K562 (cell line): ENCODE results near the gene MAP7D1. TPM values are rescaled to one million over a fixed set of nuclear protein-coding genes. Genes with fewer than 3 reads are reported as not detected.

Experiments used
- ATAC-seq: fragments of 200-7000 bp; cut with Tn5 transposase; 3 replicates; pipeline ENCODE4 v1.9.1; 2020; ENCODE audit warnings: moderate library complexity
- BruUV-seq: library from RNA; stranded (reverse); fragments of 400-500 nt; replicated peaks from 2 replicates; lab custom pipeline; 2021; lab: Mats Ljungman, UMichigan
- CTCF ChIA-PET: fragments of 300-600 bp; formaldehyde crosslinking; extraction: SDS; loops from one replicate; lab custom pipeline; 2021; ENCODE audit warnings: low intra/inter-chr PET ratio; lab: Yijun Ruan, JAX
- POLR2A ChIA-PET: fragments of 300-600, 350-650 bp; sonication (Branson Sonifier 250); formaldehyde crosslinking; extraction: SDS; loops from one replicate; lab custom pipeline; 2021; ENCODE audit warnings: antibody characterized with exemption, inconsistent platforms; lab: Yijun Ruan, JAX
- DNase-seq, 4 experiments: peaks; one replicate each; pipeline versions ENCODE4 v3.0.0 to v3.0.0-alpha.2; 2011 to 2018; ENCODE audit warnings: low spot score in 3 of 4, mixed read lengths in 3 of 4; ENCODE audit errors: extremely low read depth in 1 of 4
- FAIRE-seq: peaks from 2 replicates; lab custom pipeline; 2011; peaks lifted over from hg19 to GRCh38; lab: Jason Lieb, UNC
- H2AFZ ChIP-seq: 2 replicates; pipeline ENCODE4 v1.6.0; 2011; ENCODE audit warnings: low read depth, low read length, control low read depth, inconsistent platforms
- H3K27ac ChIP-seq: fragments of 200-600 bp; 3 replicates; pipeline ENCODE4 v1.8.0; 2011; ENCODE audit warnings: low read depth, mild to moderate bottlenecking, control low read depth, inconsistent platforms, low read length, moderate library complexity, mixed read lengths; ENCODE audit errors: extremely low read depth
- H3K27me3 ChIP-seq, 2 experiments: fragments of 300-600 bp in 1 of 2; 2 replicates in 1 of 2; 3 replicates in 1 of 2; pipeline versions ENCODE4 v1.6.0 to v1.8.0; 2011; ENCODE audit warnings: inconsistent platforms in 2 of 2, low read length in 2 of 2, mild to moderate bottlenecking in 1 of 2, mixed read lengths in 1 of 2, moderate library complexity in 1 of 2; ENCODE audit not compliant: control insufficient read depth in 2 of 2, insufficient read depth in 2 of 2
- H3K36me3 ChIP-seq: fragments of 300-600 bp; 3 replicates; pipeline ENCODE4 v1.8.0; 2011; ENCODE audit warnings: mild to moderate bottlenecking, low read length, inconsistent platforms; ENCODE audit not compliant: control insufficient read depth, insufficient read depth
- H3K4me1 ChIP-seq, 2 experiments: fragments of 200-600 bp in 1 of 2; replicated peaks in 1 of 2; 2 replicates in 1 of 2; 3 replicates in 1 of 2; pipeline versions ENCODE4 v1.5.1 to v1.8.0; 2011; ENCODE audit warnings: inconsistent platforms in 2 of 2, low read length in 2 of 2, mild to moderate bottlenecking in 1 of 2, mixed read lengths in 1 of 2, moderate library complexity in 1 of 2; ENCODE audit not compliant: control insufficient read depth in 2 of 2, insufficient read depth in 2 of 2
- H3K4me2 ChIP-seq: 2 replicates; pipeline ENCODE4 v1.6.1; 2011; ENCODE audit warnings: low read length, control low read depth, inconsistent platforms, mixed read lengths; ENCODE audit not compliant: insufficient read depth
- H3K4me3 ChIP-seq: fragments of 200-600 bp; sonication (generic), shearing (Covaris generic); 2 replicates; pipeline ENCODE4 v1.5.1; 2016; ENCODE audit warnings: control low read depth, inconsistent platforms
- H3K79me2 ChIP-seq: fragments of 200-600 bp; 3 replicates; pipeline ENCODE4 v1.8.0; 2011; ENCODE audit warnings: low read length, inconsistent platforms; ENCODE audit not compliant: control insufficient read depth, insufficient read depth
- H3K9ac ChIP-seq, 2 experiments: 2 replicates each; pipeline versions ENCODE4 v1.6.0 to v1.6.1; 2011; ENCODE audit warnings: low read depth in 2 of 2, low read length in 2 of 2, control low read depth in 1 of 2, inconsistent platforms in 1 of 2, mild to moderate bottlenecking in 1 of 2, mixed read lengths in 1 of 2; ENCODE audit not compliant: insufficient read depth in 1 of 2
- H3K9me1 ChIP-seq: one replicate; pipeline ENCODE4 v1.6.0; 2011; ENCODE audit warnings: inconsistent platforms, mild to moderate bottlenecking, low read length, moderate library complexity; ENCODE audit not compliant: control insufficient read depth, insufficient read depth
- H3K9me3 ChIP-seq: replicated peaks from 2 replicates; pipeline ENCODE4 v1.5.1; 2011; ENCODE audit warnings: low read depth, low read length, inconsistent platforms; ENCODE audit not compliant: control insufficient read depth, insufficient read depth
- H4K20me1 ChIP-seq: replicated peaks from 2 replicates; pipeline ENCODE4 v1.6.1; 2011; ENCODE audit warnings: low read length, inconsistent platforms, mixed read lengths; ENCODE audit not compliant: control insufficient read depth, insufficient read depth
- ATF4 ChIP-seq: fragments of 450-650 bp; formaldehyde crosslinking; IDR thresholded peaks from 2 replicates; pipeline ENCODE4 v1.4.0; 2022; ENCODE audit warnings: mild to moderate bottlenecking, moderate library complexity
- CHD4 ChIP-seq: fragments of 200-600 bp; sonication (generic); IDR thresholded peaks from 3 replicates; pipeline ENCODE4 v1.6.1; 2012; ENCODE audit warnings: low read depth, mild to moderate bottlenecking, mixed read lengths, low read length, inconsistent platforms; ENCODE audit not compliant: insufficient read depth, insufficient replicate concordance, poor library complexity, severe bottlenecking
- E2F4 ChIP-seq: sonication (generic); formaldehyde crosslinking; IDR thresholded peaks from 2 replicates; pipeline ENCODE4 v1.8.0; 2022; ENCODE audit warnings: mild to moderate bottlenecking, low read depth, missing genetic modification reagents
- GABPB1 ChIP-seq: sonication (generic); formaldehyde crosslinking; IDR thresholded peaks from 2 replicates; pipeline ENCODE4 v1.8.0; 2022; ENCODE audit warnings: mild to moderate bottlenecking, missing genetic modification reagents
- HMGXB4 ChIP-seq: sonication (generic); formaldehyde crosslinking; IDR thresholded peaks from 2 replicates; pipeline ENCODE4 v1.8.1; 2023; ENCODE audit warnings: mild to moderate bottlenecking, missing genetic modification reagents
- JUNB ChIP-seq: fragments of 450-650 bp; formaldehyde crosslinking; conservative IDR thresholded peaks from 2 replicates; pipeline ENCODE4 v1.4.0; 2020; ENCODE audit warnings: mild to moderate bottlenecking
- NONO ChIP-seq, 2 experiments: fragments of 200-400 bp in 1 of 2; fragments of 450-650 bp in 1 of 2; formaldehyde crosslinking in 1 of 2; IDR thresholded peaks; 2 replicates each; pipeline ENCODE4 v1.6.1; 2017; ENCODE audit warnings: low read depth in 2 of 2, mild to moderate bottlenecking in 2 of 2, moderate library complexity in 2 of 2, low read length in 1 of 2
- NR0B1 ChIP-seq: fragments of 450-650 bp; IDR thresholded peaks from one replicate; pipeline ENCODE4 v1.6.1; 2018; ENCODE audit warnings: mild to moderate bottlenecking, moderate library complexity; ENCODE audit not compliant: partially characterized antibody
- NR3C1 ChIP-seq: sonication (generic); formaldehyde crosslinking; IDR thresholded peaks from 2 replicates; pipeline ENCODE4 v1.8.1; 2022; ENCODE audit warnings: missing genetic modification reagents
- PHF8 ChIP-seq: fragments of 200-600 bp; sonication (generic); IDR thresholded peaks from 2 replicates; pipeline ENCODE4 v1.6.1; 2012; ENCODE audit warnings: mixed run types, mild to moderate bottlenecking, inconsistent platforms, low read length, moderate library complexity, borderline replicate concordance
- POLR2G ChIP-seq: fragments of 200-400 bp; formaldehyde crosslinking; IDR thresholded peaks from 2 replicates; pipeline ENCODE4 v1.6.1; 2017; ENCODE audit warnings: low read depth, mild to moderate bottlenecking, antibody characterized with exemption, low read length, moderate library complexity
- SMARCA4 ChIP-seq: fragments of 450-650 bp; IDR thresholded peaks from 2 replicates; pipeline ENCODE4 v1.6.1; 2016
- YBX1 ChIP-seq: fragments of 450-650 bp; IDR thresholded peaks from 2 replicates; pipeline ENCODE4 v1.7.1; 2016; ENCODE audit warnings: mild to moderate bottlenecking
- ZBTB7A ChIP-seq: IDR thresholded peaks from 2 replicates; pipeline ENCODE4 v1.6.1; 2011; ENCODE audit warnings: low read depth, mild to moderate bottlenecking, low read length, moderate library complexity, borderline replicate concordance; ENCODE audit not compliant: control insufficient read depth
- ZFP1 ChIP-seq: fragments of 450-650 bp; formaldehyde crosslinking; IDR thresholded peaks from 2 replicates; pipeline ENCODE4 v1.4.0; 2020; ENCODE audit warnings: mild to moderate bottlenecking, mixed read lengths
- WGBS: fragments of 100-300 bp; shearing (Covaris generic); methylation state at CpG from one replicate; pipeline ENCODE4 v1.1.6; 2016; ENCODE audit warnings: low coverage, mixed read lengths; ENCODE audit not compliant: insufficient coverage; ENCODE audit errors: missing lambda C conversion rate; 5-methylcytosine and 5-hydroxymethylcytosine counted together
- in situ Hi-C: fragments of 300-500 bp; cut with MboI; formaldehyde crosslinking; loops from 4 replicates; pipeline ENCODE4 v1.15.0; 2018; ENCODE audit warnings: inconsistent platforms, mixed read lengths
- intact Hi-C: fragments of 100-400 bp; cut with micrococcal nuclease; formaldehyde crosslinking; loops from 2 replicates; pipeline ENCODE4 v1.14.2; 2022
- polyA plus RNA-seq, 8 experiments: library from polyadenylated mRNA; depleted of rRNA in 4 of 8; stranded (reverse) in 5 of 8; unstranded in 3 of 8; fragments of >200 nt; fragmentation: Nextera tagmentation in 2 of 8; fragmentation: Illumina TruSeq in 1 of 8; extraction: Ambion mirVana in 2 of 8; extraction: Trizol in 1 of 8; gene quantifications; 2 replicates each; pipeline versions ENCODE4 v1.2.1 to v1.2.3, GENCODE V29; 2011 to 2014; ENCODE audit warnings: inconsistent platforms in 1 of 8, missing spikeins in 1 of 8
- total RNA-seq, 7 experiments: library from RNA; depleted of rRNA in 6 of 7; stranded (reverse); fragments of >200 nt in 6 of 7; fragmentation: Illumina TruSeq in 2 of 7; extraction: Trizol in 2 of 7; gene quantifications; 2 replicates each; pipeline versions ENCODE4 v1.2.1 to v1.2.3, GENCODE V29; 2011 to 2021; ENCODE audit warnings: low replicate concordance in 1 of 7

The MAP7D1 gene
- total and polyA plus RNA-seq, 9 of the 15 experiments (the other 6 are each of a cell fraction or from before 2014, with no cell fraction given) = 3.6 to 108 (median 34.5) TPM

- intact Hi-C loops = loop anchor here (1.0 kb wide), 1 partner anchor 34 kb away; no protein-coding TSS in a partner anchor
- Histone ChIP-seq H2AFZ (peak overlapping the region; percentile 69), H3K9ac (peak overlapping the region in 1 of 2 experiments; percentile 5; a peak in 1 of 4 replicates), H3K4me2 (no peak overlapping the region; the same call in 1 of the 2 replicates), H3K4me1 (peaks cover 5 to 6% of the 10 kb centered on the region in 2 experiments; a peak in 3 of 5 replicates), H3K27ac (peak overlapping the region; percentile 38), H3K79me2 (no peaks in the 10 kb centered on the region), H3K9me3 (no peaks in the 10 kb centered on the region), H3K9me1 (no peaks in the 10 kb centered on the region), H3K4me3 (no peak overlapping the region), H3K27me3 (no peaks in the 10 kb centered on the region), H3K36me3 (peaks cover 34% of the 10 kb centered on the region), H4K20me1 (no peaks in the 10 kb centered on the region)
- BruUV-seq = no TSS peak
- ATAC-seq = peak; percentile 97
- WGBS = 43% methylated on average over 7 of the region's 7 CpGs
- peak; percentile 94 for FAIRE-seq
- in situ Hi-C loops = no loop called here
- DNase-seq = peak; percentile 85 to 90 (median 86)
- POLR2A ChIA-PET = interaction anchor here (0.7 to 1.6 kb wide), 12 partner anchors 10 to 302 kb away, joined by 3 to 8 read pairs (median 3); partner anchors contain the start of gene TRAPPC3
- CTCF ChIA-PET = interaction anchor here (0.6 to 5.8 kb wide), 8 partner anchors 15 to 835 kb away, joined by 3 to 116 read pairs (median 4); partner anchors contain the start of gene TRAPPC3
- TF ChIP-seq POLR2G (no peak), PHF8 (no peak), GABPB1 (CRISPR knock-in tag) (peak; percentile 58; the same call in 1 of the 2 replicates), SMARCA4 (0 out of 2 replicates have a peak, but pooled peaks have one; percentile 45), HMGXB4 (no peak), YBX1 (no peak), NR3C1 (CRISPR knock-in tag) (no peak), E2F4 (CRISPR knock-in tag) (no peak), CHD4 (no peak), JUNB (CRISPR knock-in tag) (no peak), ATF4 (CRISPR knock-in tag) (0 out of 2 replicates have a peak, but pooled peaks have one; percentile 7), NONO (IDR thresholded peaks at IDR 0.05; ENCODE audit: low read depth in 2 of 2, low read length in 1 of 2) (no peak), ZBTB7A (peak; percentile 77; the same call in 1 of the 2 replicates), ZFP1 (CRISPR knock-in tag) (no peak), NR0B1 (no peak)
These were observed 21.2 kb upstream of the MAP7D1 start for GRCh38 chr1:36134505-36135329.
